Stimulated activated CD8-positive, alpha-beta memory T cell treated with anti-CD3 and anti-CD28 coated beads, Interleukin-2, amount 100 ng/mL, for 1 hour (primary cell): ENCODE results near the gene CST9.
"Not testable (repeated sequence)": the region's sequence is repeated elsewhere in the genome, so short reads cannot be mapped to it uniquely, and the experiment has no call there.

Source experiments
- DNase-seq, 2 donors: peaks; one replicate each; pipeline ENCODE4 v3.0.0-alpha.2; 2020; ENCODE audit warnings: low read depth in 2 of 2

CST9 gene

GRCh38 chr20:23637282-23638221 is 31.8 kb upstream of the CST9 start, which contains the start of gene CST3:
TSS of gene CST3 (minus strand) at chr20:23637955. CDS start at chr20:23637862, 93 bp downstream.
- DNase-seq, result no peak

- no peak for DNase-seq
These were observed 31.2 kb upstream of the CST9 start for GRCh38 chr20:23636908-23637281.

GRCh38 chr20:23636182-23636907 is 30.6 kb upstream of the CST9 start:
- no peak for DNase-seq

- DNase-seq, result not testable (repeated sequence)
These were observed 30.0 kb upstream of the CST9 start for GRCh38 chr20:23635768-23636090.

- no peak for DNase-seq
These were observed 29.5 kb upstream of the CST9 start for GRCh38 chr20:23634985-23635767.

DNA sequence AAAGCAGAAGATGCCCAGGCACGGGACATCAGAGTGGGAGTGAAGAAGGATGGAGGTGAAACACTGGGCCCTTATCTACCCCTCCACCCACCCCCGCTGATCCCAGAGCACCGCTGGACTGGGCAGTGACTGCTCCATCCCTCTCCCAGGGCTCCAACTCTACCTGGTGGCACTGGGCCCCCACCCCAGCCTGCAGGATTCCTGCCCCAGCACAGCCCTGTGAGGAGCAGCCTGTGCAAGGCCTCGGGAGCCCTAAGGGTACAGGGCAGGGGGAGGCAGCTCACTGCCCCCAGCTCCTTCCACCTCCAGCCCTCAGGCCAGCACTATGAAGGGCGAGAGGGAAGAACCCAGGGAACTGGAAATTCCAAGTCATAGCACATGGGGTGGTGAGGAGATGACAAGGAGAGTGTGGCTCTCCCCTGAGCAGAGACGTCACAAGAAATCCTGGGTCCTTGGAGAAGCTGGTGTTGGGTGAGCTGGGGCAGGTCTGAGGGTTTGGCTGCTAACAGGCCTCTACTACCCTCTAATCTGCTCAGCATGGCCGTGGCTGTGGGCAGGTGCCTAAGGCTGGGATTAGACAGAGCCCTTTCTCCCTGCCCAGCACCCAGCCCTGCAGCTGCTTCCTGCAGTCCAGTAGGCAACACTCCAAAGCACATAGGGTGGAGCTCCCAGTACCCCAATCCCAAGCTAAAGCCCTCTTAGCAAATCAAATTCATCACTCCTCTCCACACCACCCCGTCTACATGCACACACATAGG is 28.5 kb upstream of the CST9 start:
- DNase-seq, result no peak

DNA sequence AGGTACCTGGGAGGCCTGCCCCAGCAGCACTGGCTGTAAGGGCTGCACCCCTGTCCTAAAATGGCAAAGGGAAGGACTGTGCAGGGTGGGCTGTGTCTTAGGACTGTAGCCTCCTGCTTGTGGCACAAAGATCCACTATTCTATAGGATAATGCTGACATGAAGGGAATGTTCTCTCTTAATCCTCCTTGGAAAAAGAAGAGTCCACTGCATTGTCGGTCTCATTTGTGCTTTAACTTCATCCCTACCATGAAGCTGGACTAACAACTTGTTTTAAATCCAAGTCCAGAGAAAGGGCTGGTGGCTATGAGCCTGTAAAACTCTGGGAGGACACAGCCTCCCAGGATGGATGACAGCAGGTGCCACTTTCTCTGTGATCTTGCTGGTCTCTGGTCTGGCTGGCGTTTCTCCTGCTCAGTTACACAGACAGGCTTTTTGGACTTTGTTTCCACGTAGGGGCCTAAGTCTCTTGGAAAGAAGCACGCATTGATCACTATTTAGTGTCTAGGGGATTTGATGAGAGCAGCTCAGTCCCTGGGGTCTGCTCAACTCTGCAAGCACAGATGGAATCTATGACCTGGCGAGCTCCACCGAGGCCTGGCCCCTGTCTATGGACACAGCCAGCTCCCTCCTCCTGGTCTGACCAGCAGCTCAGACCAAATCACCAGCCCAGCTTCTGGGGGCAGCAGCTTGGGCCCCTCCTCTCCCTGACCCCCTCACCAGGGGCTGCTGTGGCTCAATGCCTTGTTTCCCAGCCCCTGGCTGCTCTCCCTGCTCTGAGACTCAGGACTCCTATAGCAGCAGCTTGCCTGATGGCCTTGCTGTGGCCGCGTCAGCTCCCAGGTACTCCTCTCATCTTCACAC is 27.2 kb upstream of the CST9 start:
- no peak for DNase-seq

GRCh38 chr20:23631981-23632710 is 26.4 kb upstream of the CST9 start:
- no peak for DNase-seq

GRCh38 chr20:23631226-23631822 is 25.6 kb upstream of the CST9 start:
- no peak for DNase-seq

GRCh38 chr20:23630392-23630849 is 24.7 kb upstream of the CST9 start:
- no peak for DNase-seq

DNA sequence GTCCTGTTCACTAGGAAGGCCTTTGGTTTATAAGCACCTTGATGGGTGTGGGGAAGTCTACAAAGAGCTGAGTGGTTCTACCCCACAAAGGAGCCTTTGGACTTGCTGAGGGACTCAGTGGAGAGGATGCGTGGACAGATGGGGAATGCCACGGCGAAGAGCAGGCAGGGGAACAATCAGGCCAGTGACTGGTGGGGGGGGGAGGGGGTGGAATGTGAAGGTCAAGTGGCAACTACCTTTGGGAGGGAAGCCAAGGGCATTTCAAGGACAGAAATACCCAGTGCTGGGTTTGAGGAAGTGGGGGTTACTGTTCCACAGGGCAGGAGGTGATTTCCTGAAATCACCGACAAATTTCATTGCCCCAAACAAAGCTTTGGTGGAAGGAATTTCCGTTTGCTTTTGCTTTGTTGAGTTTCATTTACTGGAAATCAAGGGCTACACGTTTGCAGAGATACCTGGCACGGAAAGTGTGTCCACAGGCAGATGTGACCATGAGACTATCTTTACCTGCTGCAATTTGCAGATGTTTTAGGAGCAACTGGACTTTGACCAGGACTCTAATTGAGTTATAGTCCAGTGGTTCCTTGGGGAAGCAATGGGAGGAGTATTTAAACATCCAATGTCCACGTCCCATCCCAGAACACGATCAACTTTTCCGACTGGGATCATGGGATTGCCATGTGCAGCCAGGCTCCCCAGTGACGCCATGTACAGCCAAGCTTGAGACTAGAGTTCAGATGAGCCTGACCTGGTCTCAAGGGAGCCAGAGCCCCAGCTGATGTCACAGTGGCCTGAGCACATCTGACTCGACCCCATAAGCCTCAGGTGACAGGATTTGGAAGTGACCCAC is 24.1 kb upstream of the CST9 start:
- DNase-seq, result no peak

GRCh38 chr20:23629017-23629541 is 23.4 kb upstream of the CST9 start:
- DNase-seq, result no peak

- DNase-seq, result no peak
These were observed 22.8 kb upstream of the CST9 start for GRCh38 chr20:23628402-23629016.

- DNase-seq, result no peak
These were observed 21.8 kb upstream of the CST9 start for GRCh38 chr20:23627501-23627900.

GRCh38 chr20:23626040-23626620 is 20.4 kb upstream of the CST9 start:
- DNase-seq, result no peak

- no peak for DNase-seq
These were observed 19.7 kb upstream of the CST9 start for GRCh38 chr20:23625236-23625964.

- DNase-seq, result no peak
These were observed 18.6 kb upstream of the CST9 start for GRCh38 chr20:23624324-23624691.
